HEK293 (cell line): ENCODE results near the gene CHIA.

Experiments used
- CTCF ChIA-PET: fragments of 350-600 bp; formaldehyde crosslinking; extraction: SDS; loops from one replicate; lab custom pipeline; 2021; ENCODE audit warnings: antibody characterized with exemption; lab: Yijun Ruan, JAX
- POLR2A ChIA-PET: fragments of 300-600 bp; formaldehyde crosslinking; extraction: SDS; loops from one replicate; lab custom pipeline; 2020; ENCODE audit warnings: antibody characterized with exemption, inconsistent platforms; lab: Yijun Ruan, JAX
- H3K27ac ChIP-seq: fragments of 200-500 bp; sonication (Bioruptor generic); 2 replicates; pipeline ENCODE4 v1.5.1; 2014; ENCODE audit warnings: low read depth, low read length, control low read depth, inconsistent platforms; ENCODE audit errors: extremely low read depth
- H3K36me3 ChIP-seq, 2 experiments: fragments of 200-500 bp in 1 of 2; sonication (Bioruptor generic) in 1 of 2; 1 replicate in 1 of 2; 2 replicates in 1 of 2; pipeline ENCODE4 v1.5.1; 2014 to 2017; ENCODE audit warnings: inconsistent platforms in 2 of 2, low read length in 2 of 2; ENCODE audit not compliant: control insufficient read depth in 2 of 2, insufficient read depth in 1 of 2
- H3K4me1 ChIP-seq: fragments of 200-500 bp; sonication (Bioruptor generic); 2 replicates; pipeline ENCODE4 v1.5.1; 2014; ENCODE audit warnings: mild to moderate bottlenecking, low read length, inconsistent platforms; ENCODE audit not compliant: control insufficient read depth, insufficient read depth
- H3K4me3 ChIP-seq: 2 replicates; pipeline ENCODE4 v1.5.1; 2011; ENCODE audit warnings: low read depth, mild to moderate bottlenecking, control low read depth, low read length, moderate library complexity
- H3K9me3 ChIP-seq: fragments of 200-500 bp; sonication (Bioruptor generic); 2 replicates; pipeline ENCODE4 v1.5.1; 2014; ENCODE audit warnings: low read depth, low read length, inconsistent platforms; ENCODE audit not compliant: control insufficient read depth, insufficient read depth
- PRDM10 ChIP-seq: fragments of 450-650 bp; formaldehyde crosslinking; IDR thresholded peaks from 2 replicates; pipeline ENCODE4 v1.5.1; 2016; ENCODE audit warnings: missing biosample characterization, missing genetic modification characterization
- SALL2 ChIP-seq: fragments of 450-650 bp; formaldehyde crosslinking; IDR thresholded peaks from 2 replicates; pipeline ENCODE4 v1.5.0; 2017; ENCODE audit warnings: missing biosample characterization, mild to moderate bottlenecking, missing genetic modification characterization, borderline replicate concordance
- SP2 ChIP-seq: fragments of 450-650 bp; formaldehyde crosslinking; IDR thresholded peaks from 2 replicates; pipeline ENCODE4 v1.5.1; 2016; ENCODE audit warnings: missing biosample characterization, missing genetic modification characterization
- YY2 ChIP-seq: fragments of 450-650 bp; formaldehyde crosslinking; IDR thresholded peaks from 2 replicates; pipeline ENCODE4 v1.5.1; 2016; ENCODE audit warnings: missing biosample characterization, missing genetic modification characterization
- ZBTB10 ChIP-seq: fragments of 450-650 bp; formaldehyde crosslinking; IDR thresholded peaks from 2 replicates; pipeline ENCODE4 v1.5.1; 2016; ENCODE audit warnings: missing biosample characterization, missing genetic modification characterization
- ZEB2 ChIP-seq: fragments of 450-650 bp; formaldehyde crosslinking; IDR thresholded peaks from 2 replicates; pipeline ENCODE4 v1.5.1; 2016; ENCODE audit warnings: missing biosample characterization, missing genetic modification characterization
- ZFP41 ChIP-seq: fragments of 450-650 bp; formaldehyde crosslinking; IDR thresholded peaks from 2 replicates; pipeline ENCODE4 v1.5.1; 2016; ENCODE audit warnings: missing biosample characterization, missing genetic modification characterization, borderline replicate concordance
- ZNF121 ChIP-seq: fragments of 450-650 bp; formaldehyde crosslinking; IDR thresholded peaks from 2 replicates; pipeline ENCODE4 v1.5.1; 2016; ENCODE audit warnings: missing biosample characterization, missing genetic modification characterization
- ZNF423 ChIP-seq: fragments of 450-650 bp; formaldehyde crosslinking; IDR thresholded peaks from 2 replicates; pipeline ENCODE4 v1.5.1; 2016; ENCODE audit warnings: missing biosample characterization, missing genetic modification characterization
- ZNF433 ChIP-seq: fragments of 450-650 bp; formaldehyde crosslinking; IDR thresholded peaks from 2 replicates; pipeline ENCODE4 v1.5.1; 2016; ENCODE audit warnings: missing biosample characterization, missing genetic modification characterization, low read depth
- ZNF501 ChIP-seq: fragments of 450-650 bp; formaldehyde crosslinking; IDR thresholded peaks from 2 replicates; pipeline ENCODE4 v1.5.1; 2016; ENCODE audit warnings: missing biosample characterization, missing genetic modification characterization
- ZNF510 ChIP-seq: fragments of 450-650 bp; formaldehyde crosslinking; IDR thresholded peaks from 2 replicates; pipeline ENCODE4 v1.5.1; 2018; ENCODE audit warnings: mild to moderate bottlenecking, missing genetic modification characterization, missing biosample characterization; ENCODE audit not compliant: insufficient replicate concordance
- ZNF530 ChIP-seq: fragments of 450-650 bp; formaldehyde crosslinking; IDR thresholded peaks from 2 replicates; pipeline ENCODE4 v1.5.1; 2016; ENCODE audit warnings: low read depth, missing biosample characterization, missing genetic modification characterization
- ZNF600 ChIP-seq: fragments of 450-650 bp; formaldehyde crosslinking; IDR thresholded peaks from 2 replicates; pipeline ENCODE4 v1.5.1; 2016; ENCODE audit warnings: missing biosample characterization, missing genetic modification characterization
- ZNF747 ChIP-seq: fragments of 450-650 bp; formaldehyde crosslinking; IDR thresholded peaks from 2 replicates; pipeline ENCODE4 v1.5.1; 2016; ENCODE audit warnings: missing biosample characterization, missing genetic modification characterization
- ZNF76 ChIP-seq: fragments of 450-650 bp; formaldehyde crosslinking; IDR thresholded peaks from 2 replicates; pipeline ENCODE4; 2016; ENCODE audit warnings: low read depth, missing biosample characterization, missing genetic modification characterization, borderline replicate concordance
- ZSCAN5A ChIP-seq: fragments of 450-650 bp; formaldehyde crosslinking; IDR thresholded peaks from 2 replicates; pipeline ENCODE4 v1.5.1; 2016; ENCODE audit warnings: missing biosample characterization, missing genetic modification characterization

CHIA gene

GRCh38 chr1:111346089-111346885 lies 55.6 kb downstream of the CHIA start (continued):
- TF ChIP-seq ZBTB10 (tag by site-specific recombination), result peak; percentile 81
- TF ChIP-seq ZNF600 (tag by site-specific recombination), result peak; percentile 80
- TF ChIP-seq ZNF747, result no peak
- TF ChIP-seq ZNF433, result no peak
- peak; percentile 64 for TF ChIP-seq SP2
- TF ChIP-seq PRDM10 (tag by site-specific recombination), result peak; percentile 71
- peak; percentile 57; the same call in 1 of the 2 replicates for TF ChIP-seq ZNF76 (tag by site-specific recombination)
- peak; percentile 50; the same call in 1 of the 2 replicates for TF ChIP-seq ZEB2
- TF ChIP-seq ZSCAN5A (tag by site-specific recombination), result no peak
- 0 out of 2 replicates have a peak, but pooled peaks have one; percentile 55 for TF ChIP-seq ZNF501 (tag by site-specific recombination)
- TF ChIP-seq YY2 (tag by site-specific recombination), result no peak

GRCh38 chr1:111347026-111347425 lies 56.4 kb downstream of the CHIA start:
- H3K4me1 ChIP-seq, result no peaks in the 10 kb centered on the region
- POLR2A ChIA-PET, result no interaction called here
- TF ChIP-seq ZNF121 (tag by site-specific recombination) (no peak), ZFP41 (tag by site-specific recombination) (no peak), SALL2 (tag by site-specific recombination) (no peak), ZNF510 (tag by site-specific recombination) (no peak), ZNF747 (no peak), ZNF423 (tag by site-specific recombination) (no peak), ZNF530 (tag by site-specific recombination) (no peak)
- CTCF ChIA-PET, result interaction anchor here (0.6 kb wide), 1 partner anchor 482 kb away, joined by 3 read pairs; no protein-coding TSS in a partner anchor
- no peak overlapping the region for H3K27ac ChIP-seq
- H3K4me3 ChIP-seq, result no peak overlapping the region
- no peaks in the 10 kb centered on the region for H3K9me3 ChIP-seq
- H3K36me3 ChIP-seq, result no peaks in the 10 kb centered on the region
